ENCODE measurements around the gene GRXCR1. TPM values are rescaled to one million over a fixed set of nuclear protein-coding genes. Genes with fewer than 3 reads are reported as not detected.

The GRXCR1 gene
- polyA plus RNA-seq, 1 of the 3 experiments (the other 2 are of a cell fraction) = not detected

DNA sequence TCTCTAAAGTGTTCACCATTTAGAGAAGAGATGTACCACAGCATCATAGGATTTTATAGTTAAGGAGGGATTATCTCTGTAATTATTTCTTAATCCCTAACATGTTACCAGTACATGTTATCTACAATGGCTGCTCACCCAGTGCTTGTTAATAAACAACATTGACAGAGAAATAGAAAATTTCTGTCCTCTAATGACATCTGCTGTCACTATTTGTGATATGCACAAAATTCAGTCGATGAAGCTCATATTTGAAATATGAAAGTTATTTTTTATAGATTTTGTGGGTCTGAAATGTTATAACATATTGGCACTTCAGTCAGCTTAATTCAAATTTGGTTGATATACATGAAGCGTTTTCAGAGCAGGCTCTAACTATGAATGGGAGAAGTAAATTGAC lies 48.8 kb upstream of the GRXCR1 start:
- no peak for DNase-seq
- H3K79me2 ChIP-seq (ENCODE audit: insufficient read depth) = no peaks in the 10 kb centered on the region
- H3K9ac ChIP-seq = no peak overlapping the region
- no peaks in the 10 kb centered on the region for H3K36me3 ChIP-seq (replicated peaks in 1 of 2; ENCODE audit: control insufficient read depth in 1 of 2, insufficient read depth in 2 of 2, low read length in 1 of 2)
- H3K9me3 ChIP-seq = no peaks in the 10 kb centered on the region
- no peak overlapping the region for H3K27ac ChIP-seq (ENCODE audit: low read depth in 2 of 2, low read length in 1 of 2)
- no peak overlapping the region for H3K4me3 ChIP-seq (ENCODE audit: low read depth in 2 of 2, low read length in 1 of 2)
- no peaks in the 10 kb centered on the region for H3K4me1 ChIP-seq (ENCODE audit: control insufficient read depth in 1 of 2, insufficient read depth in 2 of 2, low read depth in 1 of 2, low read length in 1 of 2)
- no peaks in the 10 kb centered on the region for H3K27me3 ChIP-seq (ENCODE audit: insufficient read depth)
- TF ChIP-seq RAD21 (IDR thresholded peaks at IDR 0.05; ENCODE audit: low read length) (peak; percentile 24; the same call in 1 of the 2 replicates), EZH2phosphoT487 (IDR thresholded peaks at IDR 0.05; ENCODE audit: borderline replicate concordance, low read depth) (no peak)
- H3K9me2 ChIP-seq = no peaks in the 10 kb centered on the region
- no peaks in the 10 kb centered on the region for H4K20me1 ChIP-seq (ENCODE audit: insufficient read depth)
- POLR2A ChIA-PET = no interaction called here
- no peaks in the 10 kb centered on the region for H3F3A ChIP-seq (replicated peaks; ENCODE audit: insufficient read depth)
- WGBS (ENCODE audit: low lambda C conversion rate) = 14% methylated on average over 2 of the region's 2 CpGs
- CTCF ChIA-PET = interaction anchor here (0.7 to 1.8 kb wide), 3 partner anchors 12 to 275 kb away, joined by 4 to 7 read pairs (median 4); no protein-coding TSS in a partner anchor
- no peak overlapping the region for H3K4me2 ChIP-seq
- no peak overlapping the region for H2AFZ ChIP-seq (ENCODE audit: low read depth)

DNA sequence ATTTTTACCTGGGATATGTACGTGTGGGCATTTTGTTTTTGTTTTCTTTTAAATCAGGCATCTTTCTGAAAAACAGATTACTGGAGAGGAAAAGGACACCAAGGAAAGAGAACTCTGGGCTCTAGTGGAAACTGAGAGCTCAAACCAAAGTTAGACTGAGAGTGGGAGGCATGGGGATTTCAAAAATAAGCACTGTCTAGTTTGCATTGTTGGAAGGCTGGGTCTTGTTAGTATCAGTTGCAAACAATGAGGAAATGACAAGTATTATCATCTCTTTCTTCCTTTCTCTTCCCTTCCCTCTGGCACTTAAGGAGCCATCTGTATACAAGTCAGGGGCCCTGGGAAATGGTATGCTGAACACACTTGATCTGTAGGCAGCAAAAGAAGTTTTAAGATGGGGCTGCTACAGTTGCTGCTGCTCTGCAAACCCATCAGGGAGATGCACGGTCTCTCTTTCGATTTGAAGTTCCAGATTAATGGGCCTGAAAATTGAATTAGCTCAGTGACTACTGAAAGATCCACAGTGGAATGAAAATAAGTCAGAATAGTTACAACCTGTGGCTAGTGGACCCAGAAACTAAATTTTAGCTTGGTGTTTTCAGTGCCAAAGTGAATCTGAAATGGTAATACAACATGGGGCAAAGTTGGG lies 48.0 kb upstream of the GRXCR1 start:
- no peaks in the 10 kb centered on the region for H3F3A ChIP-seq (replicated peaks; ENCODE audit: insufficient read depth)
- no peaks in the 10 kb centered on the region for H3K27me3 ChIP-seq (ENCODE audit: insufficient read depth)
- no peak overlapping the region for H3K4me2 ChIP-seq
- TF ChIP-seq POLR2AphosphoS5 (IDR thresholded peaks at IDR 0.05; ENCODE audit: low read depth, low read length) (no peak), GATA2 (CRISPR knock-in tag; IDR thresholded peaks at IDR 0.05) (no peak), RFX5 (IDR thresholded peaks at IDR 0.05; ENCODE audit: low read length) (no peak), MEF2A (IDR thresholded peaks at IDR 0.05; ENCODE audit: borderline replicate concordance, low read depth) (no peak), GABPA (IDR thresholded peaks at IDR 0.05; ENCODE audit: low read depth) (no peak), RCOR1 (IDR thresholded peaks at IDR 0.05; ENCODE audit: low read length) (no peak), TCF12 (IDR thresholded peaks at IDR 0.05) (no peak), NFIC (IDR thresholded peaks at IDR 0.05; ENCODE audit: borderline replicate concordance) (no peak), RXRA (IDR thresholded peaks at IDR 0.05; ENCODE audit: borderline replicate concordance, low read depth) (no peak), RAD21 (IDR thresholded peaks at IDR 0.05; ENCODE audit: low read length) (no peak)
- TF ChIP-seq, protein P1, sequence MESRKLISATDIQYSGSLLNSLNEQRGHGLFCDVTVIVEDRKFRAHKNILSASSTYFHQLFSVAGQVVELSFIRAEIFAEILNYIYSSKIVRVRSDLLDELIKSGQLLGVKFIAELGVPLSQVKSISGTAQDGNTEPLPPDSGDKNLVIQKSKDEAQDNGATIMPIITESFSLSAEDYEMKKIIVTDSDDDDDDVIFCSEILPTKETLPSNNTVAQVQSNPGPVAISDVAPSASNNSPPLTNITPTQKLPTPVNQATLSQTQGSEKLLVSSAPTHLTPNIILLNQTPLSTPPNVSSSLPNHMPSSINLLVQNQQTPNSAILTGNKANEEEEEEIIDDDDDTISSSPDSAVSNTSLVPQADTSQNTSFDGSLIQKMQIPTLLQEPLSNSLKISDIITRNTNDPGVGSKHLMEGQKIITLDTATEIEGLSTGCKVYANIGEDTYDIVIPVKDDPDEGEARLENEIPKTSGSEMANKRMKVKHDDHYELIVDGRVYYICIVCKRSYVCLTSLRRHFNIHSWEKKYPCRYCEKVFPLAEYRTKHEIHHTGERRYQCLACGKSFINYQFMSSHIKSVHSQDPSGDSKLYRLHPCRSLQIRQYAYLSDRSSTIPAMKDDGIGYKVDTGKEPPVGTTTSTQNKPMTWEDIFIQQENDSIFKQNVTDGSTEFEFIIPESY (IDR thresholded peaks at IDR 0.05; ENCODE audit: borderline replicate concordance, low read depth) = no peak
- TF ChIP-seq, protein P2, sequence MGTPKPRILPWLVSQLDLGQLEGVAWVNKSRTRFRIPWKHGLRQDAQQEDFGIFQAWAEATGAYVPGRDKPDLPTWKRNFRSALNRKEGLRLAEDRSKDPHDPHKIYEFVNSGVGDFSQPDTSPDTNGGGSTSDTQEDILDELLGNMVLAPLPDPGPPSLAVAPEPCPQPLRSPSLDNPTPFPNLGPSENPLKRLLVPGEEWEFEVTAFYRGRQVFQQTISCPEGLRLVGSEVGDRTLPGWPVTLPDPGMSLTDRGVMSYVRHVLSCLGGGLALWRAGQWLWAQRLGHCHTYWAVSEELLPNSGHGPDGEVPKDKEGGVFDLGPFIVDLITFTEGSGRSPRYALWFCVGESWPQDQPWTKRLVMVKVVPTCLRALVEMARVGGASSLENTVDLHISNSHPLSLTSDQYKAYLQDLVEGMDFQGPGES (IDR thresholded peaks at IDR 0.05; ENCODE audit: low read depth, low read length) = no peak
- TF ChIP-seq, protein P3, sequence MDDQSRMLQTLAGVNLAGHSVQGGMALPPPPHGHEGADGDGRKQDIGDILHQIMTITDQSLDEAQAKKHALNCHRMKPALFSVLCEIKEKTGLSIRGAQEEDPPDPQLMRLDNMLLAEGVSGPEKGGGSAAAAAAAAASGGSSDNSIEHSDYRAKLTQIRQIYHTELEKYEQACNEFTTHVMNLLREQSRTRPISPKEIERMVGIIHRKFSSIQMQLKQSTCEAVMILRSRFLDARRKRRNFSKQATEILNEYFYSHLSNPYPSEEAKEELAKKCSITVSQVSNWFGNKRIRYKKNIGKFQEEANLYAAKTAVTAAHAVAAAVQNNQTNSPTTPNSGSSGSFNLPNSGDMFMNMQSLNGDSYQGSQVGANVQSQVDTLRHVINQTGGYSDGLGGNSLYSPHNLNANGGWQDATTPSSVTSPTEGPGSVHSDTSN (IDR thresholded peaks at IDR 0.05) = no peak
- TF ChIP-seq, protein P4, sequence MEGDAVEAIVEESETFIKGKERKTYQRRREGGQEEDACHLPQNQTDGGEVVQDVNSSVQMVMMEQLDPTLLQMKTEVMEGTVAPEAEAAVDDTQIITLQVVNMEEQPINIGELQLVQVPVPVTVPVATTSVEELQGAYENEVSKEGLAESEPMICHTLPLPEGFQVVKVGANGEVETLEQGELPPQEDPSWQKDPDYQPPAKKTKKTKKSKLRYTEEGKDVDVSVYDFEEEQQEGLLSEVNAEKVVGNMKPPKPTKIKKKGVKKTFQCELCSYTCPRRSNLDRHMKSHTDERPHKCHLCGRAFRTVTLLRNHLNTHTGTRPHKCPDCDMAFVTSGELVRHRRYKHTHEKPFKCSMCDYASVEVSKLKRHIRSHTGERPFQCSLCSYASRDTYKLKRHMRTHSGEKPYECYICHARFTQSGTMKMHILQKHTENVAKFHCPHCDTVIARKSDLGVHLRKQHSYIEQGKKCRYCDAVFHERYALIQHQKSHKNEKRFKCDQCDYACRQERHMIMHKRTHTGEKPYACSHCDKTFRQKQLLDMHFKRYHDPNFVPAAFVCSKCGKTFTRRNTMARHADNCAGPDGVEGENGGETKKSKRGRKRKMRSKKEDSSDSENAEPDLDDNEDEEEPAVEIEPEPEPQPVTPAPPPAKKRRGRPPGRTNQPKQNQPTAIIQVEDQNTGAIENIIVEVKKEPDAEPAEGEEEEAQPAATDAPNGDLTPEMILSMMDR (IDR thresholded peaks at IDR 0.05) = no peak
- TF ChIP-seq, protein P5, sequence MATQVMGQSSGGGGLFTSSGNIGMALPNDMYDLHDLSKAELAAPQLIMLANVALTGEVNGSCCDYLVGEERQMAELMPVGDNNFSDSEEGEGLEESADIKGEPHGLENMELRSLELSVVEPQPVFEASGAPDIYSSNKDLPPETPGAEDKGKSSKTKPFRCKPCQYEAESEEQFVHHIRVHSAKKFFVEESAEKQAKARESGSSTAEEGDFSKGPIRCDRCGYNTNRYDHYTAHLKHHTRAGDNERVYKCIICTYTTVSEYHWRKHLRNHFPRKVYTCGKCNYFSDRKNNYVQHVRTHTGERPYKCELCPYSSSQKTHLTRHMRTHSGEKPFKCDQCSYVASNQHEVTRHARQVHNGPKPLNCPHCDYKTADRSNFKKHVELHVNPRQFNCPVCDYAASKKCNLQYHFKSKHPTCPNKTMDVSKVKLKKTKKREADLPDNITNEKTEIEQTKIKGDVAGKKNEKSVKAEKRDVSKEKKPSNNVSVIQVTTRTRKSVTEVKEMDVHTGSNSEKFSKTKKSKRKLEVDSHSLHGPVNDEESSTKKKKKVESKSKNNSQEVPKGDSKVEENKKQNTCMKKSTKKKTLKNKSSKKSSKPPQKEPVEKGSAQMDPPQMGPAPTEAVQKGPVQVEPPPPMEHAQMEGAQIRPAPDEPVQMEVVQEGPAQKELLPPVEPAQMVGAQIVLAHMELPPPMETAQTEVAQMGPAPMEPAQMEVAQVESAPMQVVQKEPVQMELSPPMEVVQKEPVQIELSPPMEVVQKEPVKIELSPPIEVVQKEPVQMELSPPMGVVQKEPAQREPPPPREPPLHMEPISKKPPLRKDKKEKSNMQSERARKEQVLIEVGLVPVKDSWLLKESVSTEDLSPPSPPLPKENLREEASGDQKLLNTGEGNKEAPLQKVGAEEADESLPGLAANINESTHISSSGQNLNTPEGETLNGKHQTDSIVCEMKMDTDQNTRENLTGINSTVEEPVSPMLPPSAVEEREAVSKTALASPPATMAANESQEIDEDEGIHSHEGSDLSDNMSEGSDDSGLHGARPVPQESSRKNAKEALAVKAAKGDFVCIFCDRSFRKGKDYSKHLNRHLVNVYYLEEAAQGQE (IDR thresholded peaks at IDR 0.05; ENCODE audit: low read depth, low read length) = no peak
- H3K9me2 ChIP-seq = no peaks in the 10 kb centered on the region
- no peaks in the 10 kb centered on the region for H3K79me2 ChIP-seq (ENCODE audit: insufficient read depth)
- H3K4me1 ChIP-seq (ENCODE audit: control insufficient read depth in 1 of 2, insufficient read depth in 2 of 2, low read depth in 1 of 2, low read length in 1 of 2) = no peaks in the 10 kb centered on the region
- H3K27ac ChIP-seq (ENCODE audit: low read depth in 2 of 2, low read length in 1 of 2) = no peak overlapping the region
- ChIA-PET POLR2A (no interaction called here), CTCF (interaction anchor here (0.7 to 2.2 kb wide), 6 partner anchors 11 to 310 kb away, joined by 3 to 7 read pairs (median 4); no protein-coding TSS in a partner anchor)
- 28% methylated on average over 3 of the region's 3 CpGs for WGBS (ENCODE audit: low lambda C conversion rate)
- H3K9me3 ChIP-seq = no peaks in the 10 kb centered on the region
- H4K20me1 ChIP-seq (ENCODE audit: insufficient read depth) = no peaks in the 10 kb centered on the region
- H2AFZ ChIP-seq (ENCODE audit: low read depth) = no peak overlapping the region
- no peak overlapping the region for H3K9ac ChIP-seq
- H3K36me3 ChIP-seq (replicated peaks in 1 of 2; ENCODE audit: control insufficient read depth in 1 of 2, insufficient read depth in 2 of 2, low read length in 1 of 2) = no peaks in the 10 kb centered on the region
- H3K4me3 ChIP-seq (ENCODE audit: low read depth in 2 of 2, low read length in 1 of 2) = no peak overlapping the region
- no peak for DNase-seq

Measured in SK-N-SH (cell line).